ENCODE measurements around the gene ARPC5.
A peak's percentile ranks its signal among the peaks of the same experiment; 100 is the strongest.

Gene ARPC5

GRCh38 chr1:183596500-183596899, 39.1 kb downstream of the ARPC5 start:
- no peak overlapping the region for H3K4me3 ChIP-seq (ENCODE audit: low read depth, low read length)
- no peak for DNase-seq (ENCODE audit: low read depth)
- TF ChIP-seq, protein P1, sequence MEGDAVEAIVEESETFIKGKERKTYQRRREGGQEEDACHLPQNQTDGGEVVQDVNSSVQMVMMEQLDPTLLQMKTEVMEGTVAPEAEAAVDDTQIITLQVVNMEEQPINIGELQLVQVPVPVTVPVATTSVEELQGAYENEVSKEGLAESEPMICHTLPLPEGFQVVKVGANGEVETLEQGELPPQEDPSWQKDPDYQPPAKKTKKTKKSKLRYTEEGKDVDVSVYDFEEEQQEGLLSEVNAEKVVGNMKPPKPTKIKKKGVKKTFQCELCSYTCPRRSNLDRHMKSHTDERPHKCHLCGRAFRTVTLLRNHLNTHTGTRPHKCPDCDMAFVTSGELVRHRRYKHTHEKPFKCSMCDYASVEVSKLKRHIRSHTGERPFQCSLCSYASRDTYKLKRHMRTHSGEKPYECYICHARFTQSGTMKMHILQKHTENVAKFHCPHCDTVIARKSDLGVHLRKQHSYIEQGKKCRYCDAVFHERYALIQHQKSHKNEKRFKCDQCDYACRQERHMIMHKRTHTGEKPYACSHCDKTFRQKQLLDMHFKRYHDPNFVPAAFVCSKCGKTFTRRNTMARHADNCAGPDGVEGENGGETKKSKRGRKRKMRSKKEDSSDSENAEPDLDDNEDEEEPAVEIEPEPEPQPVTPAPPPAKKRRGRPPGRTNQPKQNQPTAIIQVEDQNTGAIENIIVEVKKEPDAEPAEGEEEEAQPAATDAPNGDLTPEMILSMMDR (conservative IDR thresholded peaks at IDR 0.05; ENCODE audit: low read depth, low read length): no peak

DNA sequence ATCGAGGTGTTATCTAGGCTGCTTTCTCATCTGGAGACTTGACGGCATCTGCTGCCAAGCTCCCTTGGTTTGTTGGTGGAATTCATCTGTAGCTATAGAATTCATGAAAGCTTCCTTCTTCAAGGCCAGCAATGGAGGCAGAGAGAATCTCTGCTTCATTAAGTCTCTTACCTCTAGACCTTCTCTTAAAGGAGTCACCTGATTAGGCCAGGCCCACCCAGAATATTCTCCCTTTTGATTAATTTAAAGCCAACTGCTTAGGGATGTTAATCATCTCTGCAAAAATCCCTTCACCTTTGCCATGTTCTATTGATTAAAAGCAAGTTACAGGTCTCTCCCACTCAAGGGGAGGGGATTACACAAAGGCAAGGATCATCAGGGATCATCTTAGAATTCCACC, 40.0 kb downstream of the ARPC5 start:
- DNase-seq (ENCODE audit: low read depth): no peak
- H3K4me3 ChIP-seq (ENCODE audit: low read depth, low read length): no peak overlapping the region
- TF ChIP-seq, protein P1 (conservative IDR thresholded peaks at IDR 0.05; ENCODE audit: low read depth, low read length): no peak

GRCh38 chr1:183593356-183593755, 42.2 kb downstream of the ARPC5 start:
- no peak overlapping the region for H3K4me3 ChIP-seq (ENCODE audit: low read depth, low read length)
- DNase-seq (ENCODE audit: low read depth): no peak
- TF ChIP-seq, protein P1 (conservative IDR thresholded peaks at IDR 0.05; ENCODE audit: low read depth, low read length): no peak

GRCh38 chr1:183592733-183593132, 42.9 kb downstream of the ARPC5 start:
- TF ChIP-seq, protein P1 (conservative IDR thresholded peaks at IDR 0.05; ENCODE audit: low read depth, low read length): no peak
- H3K4me3 ChIP-seq (ENCODE audit: low read depth, low read length): no peak overlapping the region
- no peak for DNase-seq (ENCODE audit: low read depth)

- TF ChIP-seq, protein P1 (conservative IDR thresholded peaks at IDR 0.05; ENCODE audit: low read depth, low read length): no peak
- no peak within 1 kb of the TSS for H3K4me3 ChIP-seq (ENCODE audit: low read depth, low read length)
- DNase-seq (ENCODE audit: low read depth): peak; percentile 29
Observed at GRCh38 chr1:183590244-183591191, 45.1 kb downstream of the ARPC5 start, which contains the start of gene NCF2. TSS of gene NCF2 (minus strand) at chr1:183590459. CDS start at chr1:183590329, 130 bp downstream.

DNA sequence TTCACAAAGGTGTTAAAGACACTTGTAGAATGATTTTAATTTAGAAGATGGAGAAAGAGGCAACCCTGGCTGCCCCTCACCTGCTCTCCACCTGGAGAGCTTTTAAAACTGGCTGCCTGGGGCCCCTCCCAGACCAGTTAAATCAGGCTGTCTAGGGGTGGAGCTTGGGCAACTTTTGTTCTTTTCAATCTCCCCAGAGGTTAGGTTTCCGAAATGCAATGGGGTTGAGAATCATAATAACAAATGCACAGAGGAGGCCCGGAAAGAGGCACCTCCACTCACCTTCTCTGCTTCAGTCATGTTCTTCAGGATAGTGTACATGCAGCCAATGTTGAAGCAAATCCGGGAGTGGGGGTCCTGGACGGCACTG, 45.7 kb downstream of the ARPC5 start:
- TF ChIP-seq, protein P1 (conservative IDR thresholded peaks at IDR 0.05; ENCODE audit: low read depth, low read length): no peak
- H3K4me3 ChIP-seq (ENCODE audit: low read depth, low read length): no peak overlapping the region
- DNase-seq (ENCODE audit: low read depth): no peak

GRCh38 chr1:183589384-183589783, 46.2 kb downstream of the ARPC5 start:
- no peak overlapping the region for H3K4me3 ChIP-seq (ENCODE audit: low read depth, low read length)
- TF ChIP-seq, protein P1 (conservative IDR thresholded peaks at IDR 0.05; ENCODE audit: low read depth, low read length): no peak
- no peak for DNase-seq (ENCODE audit: low read depth)
